Eye (tissue), 1 donor: Measurements from ENCODE around the gene LAGE3.

Source experiments
- DNase-seq: peaks from one replicate; pipeline ENCODE4 v3.0.0-alpha.2; 2015

Gene LAGE3

DNA sequence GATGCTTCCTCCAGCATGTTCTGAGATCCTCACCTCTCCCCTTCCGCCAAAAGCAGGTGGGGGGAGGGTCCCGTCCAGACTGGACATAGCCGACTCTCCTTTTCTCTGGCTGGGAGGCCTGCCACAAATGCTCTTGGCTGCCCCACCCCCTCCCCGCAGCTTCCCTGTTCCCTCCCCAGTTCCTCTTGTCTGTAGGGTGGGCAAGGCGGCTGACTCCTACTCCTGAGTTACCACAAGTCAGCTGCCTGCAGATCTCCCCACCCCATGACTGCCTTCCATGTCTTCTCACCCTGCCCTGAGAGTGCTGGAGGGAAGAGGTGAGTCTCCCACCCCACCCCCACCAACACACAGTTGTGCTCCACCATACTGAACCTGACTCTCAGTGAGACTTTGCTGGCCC, 47.7 kb downstream of the LAGE3 start:
- DNase-seq: no peak

DNA sequence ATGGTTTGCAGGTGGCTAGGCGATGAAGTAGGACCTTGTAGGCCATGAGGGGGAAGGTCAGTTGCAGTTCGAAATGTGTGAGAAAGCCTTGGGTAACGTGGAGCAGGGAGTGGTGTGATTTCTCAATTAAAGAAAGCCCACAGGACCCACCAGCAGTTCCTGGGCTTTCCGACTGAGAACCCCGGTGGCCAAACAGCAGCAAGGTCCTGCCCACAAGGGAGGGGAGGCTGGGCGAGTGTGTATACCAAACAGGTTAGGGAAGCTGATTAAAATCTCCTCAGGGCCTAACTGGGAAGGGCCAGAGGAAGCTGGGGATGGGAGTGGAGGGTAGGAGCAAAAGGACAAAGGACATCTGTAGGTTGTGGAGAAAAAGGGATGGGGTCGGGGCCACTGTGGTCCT, 48.2 kb downstream of the LAGE3 start:
- no peak for DNase-seq

DNA sequence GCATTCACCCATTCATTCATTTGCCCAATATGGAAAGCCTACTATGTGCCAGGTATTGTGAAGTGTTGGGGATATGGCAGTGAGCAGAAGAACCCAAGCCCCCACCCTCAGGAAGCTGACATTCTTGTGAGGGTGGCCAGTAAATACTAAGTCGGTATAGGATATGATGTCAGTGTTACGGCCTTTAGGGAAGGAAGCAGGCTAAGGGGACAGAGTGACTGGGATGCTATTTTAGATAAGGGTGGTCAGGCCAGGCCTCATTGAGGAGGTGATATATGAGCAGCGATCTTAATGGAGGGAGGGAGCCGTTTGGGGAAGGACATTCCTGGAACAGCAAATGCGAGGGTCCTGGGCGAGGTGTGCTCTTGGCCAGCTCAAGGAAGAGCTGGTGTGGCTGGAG, 48.6 kb downstream of the LAGE3 start:
- DNase-seq: no peak

- no peak for DNase-seq
Observed at GRCh38 chrX:154429711-154430110, 49.4 kb downstream of the LAGE3 start.

GRCh38 chrX:154428176-154429171, 50.6 kb downstream of the LAGE3 start, which contains the start of gene ATP6AP1:
TSS of gene ATP6AP1 (plus strand) at chrX:154428677. CDS start at chrX:154428693, 16 bp downstream.
- peak; percentile 94 for DNase-seq
